ENCODE measurements around the gene ATP13A1. TPM values are rescaled to one million over a fixed set of nuclear protein-coding genes. Genes with fewer than 3 reads are reported as not detected.
A peak's percentile ranks its signal among the peaks of the same experiment; 100 is the strongest.

ATP13A1 gene
- total RNA-seq, 4 donors from 2014 or later: 17.4 to 130 (median 56.9) TPM

DNA sequence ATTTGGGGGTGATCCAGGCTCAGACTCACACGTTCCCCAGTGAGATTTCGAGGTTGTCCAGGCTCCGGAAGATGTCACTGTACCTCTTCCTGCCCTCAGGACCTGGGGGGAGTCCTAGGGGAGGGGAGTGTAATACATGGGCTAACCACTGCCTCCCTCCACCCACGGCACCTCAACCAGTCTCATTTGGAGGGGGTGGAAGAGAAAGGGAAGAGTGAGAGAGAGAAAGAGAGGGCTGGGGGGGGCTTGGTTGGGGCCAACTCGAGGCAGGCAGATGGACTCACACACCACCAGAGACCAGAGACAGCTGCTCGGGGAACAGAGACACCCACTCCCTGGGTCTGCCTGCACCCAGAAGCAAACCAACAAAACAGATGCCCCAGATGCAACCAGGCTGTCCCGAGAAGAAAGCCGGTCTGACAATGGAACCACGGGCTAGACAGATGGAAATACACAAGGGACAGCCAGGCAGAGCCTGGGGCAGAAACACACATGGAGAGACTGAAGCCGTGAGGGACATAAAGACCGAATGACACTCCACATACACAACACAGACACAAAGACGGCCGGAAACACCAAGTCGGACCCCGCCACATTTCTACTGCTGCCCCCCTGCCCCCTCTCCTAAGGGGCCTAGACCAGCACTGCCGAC, 20.8 kb downstream of the ATP13A1 start:
- intact Hi-C loops (cut with DNase I; ENCODE audit: low total_unique reads): loop anchor here (10.0 kb wide), 1 partner anchor 108 kb away; the partner anchor contains the start of gene CILP2
- no peak for DNase-seq
- TF ChIP-seq, protein P1, sequence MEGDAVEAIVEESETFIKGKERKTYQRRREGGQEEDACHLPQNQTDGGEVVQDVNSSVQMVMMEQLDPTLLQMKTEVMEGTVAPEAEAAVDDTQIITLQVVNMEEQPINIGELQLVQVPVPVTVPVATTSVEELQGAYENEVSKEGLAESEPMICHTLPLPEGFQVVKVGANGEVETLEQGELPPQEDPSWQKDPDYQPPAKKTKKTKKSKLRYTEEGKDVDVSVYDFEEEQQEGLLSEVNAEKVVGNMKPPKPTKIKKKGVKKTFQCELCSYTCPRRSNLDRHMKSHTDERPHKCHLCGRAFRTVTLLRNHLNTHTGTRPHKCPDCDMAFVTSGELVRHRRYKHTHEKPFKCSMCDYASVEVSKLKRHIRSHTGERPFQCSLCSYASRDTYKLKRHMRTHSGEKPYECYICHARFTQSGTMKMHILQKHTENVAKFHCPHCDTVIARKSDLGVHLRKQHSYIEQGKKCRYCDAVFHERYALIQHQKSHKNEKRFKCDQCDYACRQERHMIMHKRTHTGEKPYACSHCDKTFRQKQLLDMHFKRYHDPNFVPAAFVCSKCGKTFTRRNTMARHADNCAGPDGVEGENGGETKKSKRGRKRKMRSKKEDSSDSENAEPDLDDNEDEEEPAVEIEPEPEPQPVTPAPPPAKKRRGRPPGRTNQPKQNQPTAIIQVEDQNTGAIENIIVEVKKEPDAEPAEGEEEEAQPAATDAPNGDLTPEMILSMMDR (IDR thresholded peaks at IDR 0.05): no peak
- no peak for TF ChIP-seq POLR2A (IDR thresholded peaks at IDR 0.05)
- Histone ChIP-seq H3K4me3 (peak overlapping the region; percentile 60 to 76), H3K9me3 (no peaks in the 10 kb centered on the region), H3K36me3 (no peaks in the 10 kb centered on the region), H3K27me3 (no peaks in the 10 kb centered on the region), H3K27ac (peak overlapping the region; percentile 53 to 55), H3K4me1 (no peaks in the 10 kb centered on the region)

DNA sequence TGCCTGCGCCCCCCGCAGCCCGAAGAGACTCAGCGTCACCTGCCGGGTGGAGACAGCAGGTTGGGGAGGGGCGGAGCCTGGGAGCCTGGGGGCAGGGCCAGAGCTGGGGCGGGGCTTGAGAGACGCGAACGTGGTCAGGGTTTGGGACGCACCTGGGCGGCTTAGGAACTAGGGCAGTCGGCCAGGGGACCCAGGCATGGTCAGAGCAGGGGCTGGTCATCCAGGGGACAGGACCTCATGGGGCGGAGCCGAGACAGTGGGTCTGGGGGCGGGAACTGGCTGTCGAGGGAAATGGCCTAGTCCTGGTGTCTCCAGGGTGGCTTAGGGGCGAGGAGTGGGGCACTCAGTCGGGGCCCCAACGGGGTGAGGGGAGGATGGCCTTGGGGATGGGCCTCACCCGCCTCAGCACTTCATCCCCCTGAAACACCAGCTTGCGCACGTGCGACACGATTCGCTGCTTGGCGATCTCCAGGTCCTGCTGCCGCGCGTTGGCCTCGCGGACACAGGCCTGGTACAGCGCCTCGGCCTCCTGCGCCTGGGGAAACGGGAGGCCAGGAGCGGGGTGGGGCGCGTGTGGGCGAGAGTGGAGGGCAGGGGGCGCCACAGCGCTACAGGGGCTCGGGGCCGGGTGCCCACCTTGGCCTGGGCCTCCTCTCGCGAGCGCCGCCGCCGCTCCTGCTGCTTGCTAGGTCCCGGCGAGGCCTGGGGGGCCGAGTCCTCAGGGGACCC, 25.8 kb downstream of the ATP13A1 start:
- H3K4me1 ChIP-seq: no peaks in the 10 kb centered on the region
- no peak overlapping the region for H3K4me3 ChIP-seq
- H3K27ac ChIP-seq: no peak overlapping the region
- DNase-seq: peak in 1 of 2 donors; percentile 14
- no peaks in the 10 kb centered on the region for H3K9me3 ChIP-seq
- no peak for TF ChIP-seq POLR2A (IDR thresholded peaks at IDR 0.05)
- TF ChIP-seq, protein P1 (IDR thresholded peaks at IDR 0.05): no peak
- H3K27me3 ChIP-seq: no peaks in the 10 kb centered on the region
- intact Hi-C loops (cut with DNase I; ENCODE audit: low total_unique reads): no loop called here
- no peaks in the 10 kb centered on the region for H3K36me3 ChIP-seq

DNA sequence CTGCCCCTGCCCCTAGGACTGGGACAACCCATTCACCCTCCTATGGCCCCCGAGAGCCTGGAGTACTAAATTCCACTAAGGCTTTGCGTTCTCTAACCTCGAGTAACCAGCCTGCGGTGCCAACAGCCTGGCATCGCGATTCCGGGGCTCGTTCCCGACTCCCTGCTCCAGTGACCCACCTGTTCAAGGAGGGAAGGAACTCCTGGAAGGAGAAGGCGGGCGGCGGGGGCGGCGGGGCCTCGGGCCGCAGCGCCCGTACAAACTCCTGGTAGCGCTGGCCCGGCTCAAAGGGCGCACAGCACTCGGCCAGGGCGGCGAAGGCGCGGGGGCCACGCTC, 26.3 kb downstream of the ATP13A1 start:
- Histone ChIP-seq H3K9me3 (no peaks in the 10 kb centered on the region), H3K36me3 (no peaks in the 10 kb centered on the region), H3K4me1 (no peaks in the 10 kb centered on the region), H3K27me3 (no peaks in the 10 kb centered on the region), H3K27ac (no peak overlapping the region), H3K4me3 (no peak overlapping the region)
- TF ChIP-seq, protein P1 (IDR thresholded peaks at IDR 0.05): no peak
- TF ChIP-seq POLR2A (IDR thresholded peaks at IDR 0.05): no peak
- DNase-seq: no peak
- intact Hi-C loops (cut with DNase I; ENCODE audit: low total_unique reads): no loop called here

DNA sequence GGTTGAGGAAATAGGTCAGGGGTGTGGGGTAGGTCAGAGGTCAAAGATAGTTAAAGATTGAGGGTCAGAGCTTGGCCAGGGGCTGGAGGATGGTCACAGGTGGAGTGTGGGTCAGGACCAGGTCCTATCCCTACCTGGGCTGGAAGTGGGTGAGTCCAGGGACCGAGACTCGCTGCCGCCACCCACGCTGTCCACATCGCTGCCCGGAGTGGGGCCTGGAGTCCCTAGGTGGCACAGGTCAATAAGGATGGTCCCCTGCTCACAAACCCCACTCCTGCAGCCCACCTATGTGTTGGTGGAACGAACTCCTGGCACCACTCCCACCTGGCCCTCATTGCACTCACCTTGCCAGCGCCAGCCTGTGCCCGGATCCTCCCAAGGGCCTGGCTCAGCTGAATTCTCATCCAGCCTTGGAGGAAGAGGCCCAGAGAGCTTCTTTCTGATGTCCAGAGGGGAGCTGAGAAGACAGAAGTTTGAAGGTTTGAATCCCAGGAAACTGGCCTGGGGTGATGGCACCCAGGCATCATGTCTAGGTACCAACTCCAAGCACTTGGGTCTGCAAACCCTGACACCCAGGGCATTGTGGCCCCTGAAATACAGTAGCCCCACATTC, 26.8 kb downstream of the ATP13A1 start:
- H3K27ac ChIP-seq: no peak overlapping the region
- TF ChIP-seq, protein P1 (IDR thresholded peaks at IDR 0.05): no peak
- TF ChIP-seq POLR2A (IDR thresholded peaks at IDR 0.05): no peak
- DNase-seq: peak in 1 of 2 donors; percentile 11
- H3K4me3 ChIP-seq: no peak overlapping the region
- no peaks in the 10 kb centered on the region for H3K27me3 ChIP-seq
- intact Hi-C loops (cut with DNase I; ENCODE audit: low total_unique reads): no loop called here
- H3K36me3 ChIP-seq: no peaks in the 10 kb centered on the region
- no peaks in the 10 kb centered on the region for H3K9me3 ChIP-seq
- H3K4me1 ChIP-seq: no peaks in the 10 kb centered on the region

DNA sequence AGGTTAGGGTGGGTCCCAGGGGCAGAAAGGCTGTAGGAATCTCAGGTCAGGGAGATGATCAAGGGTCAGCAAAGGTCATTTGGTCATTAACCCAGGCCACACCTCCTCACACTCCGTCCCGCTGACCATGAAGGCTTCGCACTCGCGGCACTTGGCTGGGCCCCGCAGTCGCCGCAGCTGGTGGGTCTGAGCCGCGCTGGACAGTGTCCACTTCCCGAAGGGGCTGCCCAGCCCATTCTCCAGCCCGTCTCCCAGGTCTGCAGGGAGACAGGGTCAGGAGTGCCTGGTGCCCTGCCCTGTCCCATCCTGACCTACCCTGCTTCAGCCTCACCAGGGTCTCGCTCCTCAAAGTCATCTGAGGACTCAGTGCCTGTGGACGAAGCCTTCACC, 28.2 kb downstream of the ATP13A1 start:
- intact Hi-C loops (cut with DNase I; ENCODE audit: low total_unique reads): no loop called here
- no peak for TF ChIP-seq POLR2A (IDR thresholded peaks at IDR 0.05)
- TF ChIP-seq, protein P1 (IDR thresholded peaks at IDR 0.05): no peak
- H3K36me3 ChIP-seq: no peaks in the 10 kb centered on the region

More for the DNA sequence above, 28.2 kb downstream of the ATP13A1 start:
- Histone ChIP-seq H3K4me3 (no peak overlapping the region), H3K27ac (no peak overlapping the region), H3K4me1 (no peaks in the 10 kb centered on the region), H3K27me3 (no peaks in the 10 kb centered on the region), H3K9me3 (no peaks in the 10 kb centered on the region)
- DNase-seq: no peak
